Measurements from ENCODE around the gene MAMDC4.
"Not testable (repeated sequence)": the region's sequence is repeated elsewhere in the genome, so short reads cannot be mapped to it uniquely, and the experiment has no call there.

Gene MAMDC4

GRCh38 chr9:136835162-136835931 is 16.8 kb upstream of the MAMDC4 start:
- no peak overlapping the region for H3K27ac ChIP-seq (replicated peaks)
- no peak for DNase-seq (ENCODE audit: low read depth in 1 of 2, low spot score in 1 of 2)
- no peak for TF ChIP-seq SPI1 (IDR thresholded peaks at IDR 0.05; ENCODE audit: borderline replicate concordance, low read depth)
- TF ChIP-seq GABPA (IDR thresholded peaks at IDR 0.05; ENCODE audit: low read depth), result no peak
- TF ChIP-seq CTCF (IDR thresholded peaks at IDR 0.05; ENCODE audit: insufficient read depth, low read length), result no peak
- TF ChIP-seq REST (IDR thresholded peaks at IDR 0.05; ENCODE audit: insufficient replicate concordance, low read depth), result no peak
- TF ChIP-seq POLR2AphosphoS5 (IDR thresholded peaks at IDR 0.05; ENCODE audit: low read depth), result no peak
- no peak overlapping the region for H3K4me3 ChIP-seq (replicated peaks; ENCODE audit: insufficient read depth, low read length)
- no peaks in the 10 kb centered on the region for H3K27me3 ChIP-seq (ENCODE audit: insufficient read depth, poor library complexity, severe bottlenecking)

GRCh38 chr9:136835932-136836904 is 15.9 kb upstream of the MAMDC4 start:
- TF ChIP-seq REST (IDR thresholded peaks at IDR 0.05; ENCODE audit: insufficient replicate concordance, low read depth) (no peak), CTCF (IDR thresholded peaks at IDR 0.05; ENCODE audit: insufficient read depth, low read length) (no peak), GABPA (IDR thresholded peaks at IDR 0.05; ENCODE audit: low read depth) (no peak), SPI1 (IDR thresholded peaks at IDR 0.05; ENCODE audit: borderline replicate concordance, low read depth) (no peak), POLR2AphosphoS5 (IDR thresholded peaks at IDR 0.05; ENCODE audit: low read depth) (no peak)
- H3K27me3 ChIP-seq (ENCODE audit: insufficient read depth, poor library complexity, severe bottlenecking), result no peaks in the 10 kb centered on the region
- H3K4me3 ChIP-seq (replicated peaks; ENCODE audit: insufficient read depth, low read length), result no peak overlapping the region
- DNase-seq (ENCODE audit: low read depth in 1 of 2, low spot score in 1 of 2), result no peak
- no peak overlapping the region for H3K27ac ChIP-seq (replicated peaks)

GRCh38 chr9:136837146-136837855 is 14.8 kb upstream of the MAMDC4 start:
- no peak for DNase-seq (ENCODE audit: low read depth in 1 of 2, low spot score in 1 of 2)
- TF ChIP-seq SPI1 (IDR thresholded peaks at IDR 0.05; ENCODE audit: borderline replicate concordance, low read depth) (no peak), REST (IDR thresholded peaks at IDR 0.05; ENCODE audit: insufficient replicate concordance, low read depth) (no peak), GABPA (IDR thresholded peaks at IDR 0.05; ENCODE audit: low read depth) (no peak), POLR2AphosphoS5 (IDR thresholded peaks at IDR 0.05; ENCODE audit: low read depth) (no peak; the same call in 1 of the 2 replicates), CTCF (IDR thresholded peaks at IDR 0.05; ENCODE audit: insufficient read depth, low read length) (no peak)
- Histone ChIP-seq H3K27me3 (ENCODE audit: insufficient read depth, poor library complexity, severe bottlenecking) (no peaks in the 10 kb centered on the region), H3K27ac (replicated peaks) (no peak overlapping the region), H3K4me3 (replicated peaks; ENCODE audit: insufficient read depth, low read length) (no peak overlapping the region)

GRCh38 chr9:136837856-136838277 is 14.3 kb upstream of the MAMDC4 start:
- DNase-seq (ENCODE audit: low read depth in 1 of 2, low spot score in 1 of 2); H3K27ac ChIP-seq (replicated peaks); H3K27me3 ChIP-seq (ENCODE audit: insufficient read depth, poor library complexity, severe bottlenecking); H3K4me3 ChIP-seq (replicated peaks; ENCODE audit: insufficient read depth, low read length): not testable (repeated sequence)
